Spleen (tissue), 11 donors: Measurements from ENCODE around the gene FAM200B. TPM values are rescaled to one million over a fixed set of nuclear protein-coding genes. Genes with fewer than 3 reads are reported as not detected.

Experiments used
- DNase-seq: peaks from one replicate; pipeline ENCODE4 v3.0.0-alpha.2; 2020
- H3K27ac ChIP-seq, 8 donors: fragments of 200-600 bp; sonication (generic) in 7 of 8; 1 replicate in 4 of 8; 2 replicates in 4 of 8; pipeline versions ENCODE4 v1.5.0 to v1.8.0; 2016 to 2021; ENCODE audit warnings: inconsistent platforms in 4 of 8, mild to moderate bottlenecking in 4 of 8, moderate library complexity in 1 of 8
- H3K27me3 ChIP-seq, 7 donors: fragments of 200-600 bp; sonication (generic) in 6 of 7; replicated peaks in 1 of 7; 1 replicate in 4 of 7; 2 replicates in 3 of 7; pipeline versions ENCODE4 v1.5.0 to v1.8.0; 2016 to 2021; ENCODE audit warnings: inconsistent platforms in 3 of 7, mild to moderate bottlenecking in 1 of 7
- H3K36me3 ChIP-seq, 6 donors: fragments of 200-600 bp; sonication (generic) in 5 of 6; 1 replicate in 4 of 6; 2 replicates in 2 of 6; pipeline versions ENCODE4 v1.5.0 to v1.8.0; 2016 to 2021; ENCODE audit warnings: inconsistent platforms in 2 of 6
- H3K4me1 ChIP-seq, 6 donors: fragments of 200-600 bp; sonication (generic) in 5 of 6; 1 replicate in 3 of 6; 2 replicates in 3 of 6; pipeline versions ENCODE4 v1.5.0 to v1.8.0; 2016 to 2021; ENCODE audit warnings: inconsistent platforms in 3 of 6
- H3K4me3 ChIP-seq, 8 donors: fragments of 200-600 bp; sonication (generic) in 7 of 8; 1 replicate in 4 of 8; 2 replicates in 4 of 8; pipeline versions ENCODE4 v1.5.0 to v1.8.0; 2016 to 2021; ENCODE audit warnings: inconsistent platforms in 4 of 8, mild to moderate bottlenecking in 4 of 8, moderate library complexity in 2 of 8
- H3K9me3 ChIP-seq, 8 donors: fragments of 200-600 bp; sonication (generic) in 7 of 8; 1 replicate in 4 of 8; 2 replicates in 4 of 8; pipeline versions ENCODE4 v1.5.0 to v1.8.0; 2016 to 2021; ENCODE audit warnings: inconsistent platforms in 4 of 8
- CTCF ChIP-seq, 11 experiments: fragments of 200-600 bp in 7 of 11; fragments of 450-650 bp in 4 of 11; sonication (generic) in 4 of 11; IDR thresholded peaks in 8 of 11; conservative IDR thresholded peaks in 3 of 11; 1 replicate in 7 of 11; 2 replicates in 4 of 11; pipeline versions ENCODE4 v1.4.0 to v1.8.0; 2016 to 2021; ENCODE audit warnings: antibody characterized with exemption in 11 of 11, inconsistent platforms in 4 of 11, mild to moderate bottlenecking in 1 of 11
- POLR2A ChIP-seq, 3 donors: fragments of 450-650 bp; IDR thresholded peaks; one replicate each; pipeline ENCODE4 v1.5.1; 2017; ENCODE audit warnings: antibody characterized with exemption in 3 of 3, mild to moderate bottlenecking in 1 of 3
- POLR2AphosphoS5 ChIP-seq, 3 donors: sonication (generic); formaldehyde crosslinking; IDR thresholded peaks; one replicate each; pipeline ENCODE4 v1.5.1; 2017; ENCODE audit warnings: antibody characterized with exemption in 3 of 3
- WGBS, 5 donors: extraction: QIAGEN DNeasy Blood & Tissue Kit in 3 of 5; methylation state at CpG; one replicate each; pipeline versions ENCODE4 v1.1.5 to v1.1.7; 2013 to 2018; 5-methylcytosine and 5-hydroxymethylcytosine counted together
- intact Hi-C: fragments of 100-400 bp; cut with DNase I; formaldehyde crosslinking; loops from one replicate; pipeline ENCODE4 v1.15.0; 2023; ENCODE audit warnings: low total_unique reads
- polyA plus RNA-seq, 3 donors: library from polyadenylated mRNA; stranded (reverse); fragments of 200-250 nt; gene quantifications; one replicate each; pipeline ENCODE4 v1.2.1, GENCODE V29; 2013
- total RNA-seq, 7 donors: library from RNA; depleted of rRNA in 3 of 7; stranded (reverse); fragments of >200 nt in 3 of 7; fragmentation: NEBNext Ultra II Directional in 4 of 7; extraction: Animal tissue kit (Norgen Biotek cat#: 25700) in 4 of 7; gene quantifications; one replicate each; pipeline versions ENCODE4 v1.1.0 to v1.2.1, GENCODE V29; 2016 to 2021
- donor health status: healthy with polysubstance abuse.
- donor health status: DM: no; HTN: no; CAD: no; lungs with moderate emphysema.
- donor health status: DM: no; HTN: no; CAD: no.
- donor health status: Bipolar disorder and iron deficiency.
- donor health status: healthy.
- donor health status: DM: no; HTN: no; CAD: no.
- donor health status: DM: yes; HTN: yes; CAD: no.

The FAM200B gene
- total and polyA plus RNA-seq, 10 donors, result 17.4 to 42.0 (median 28.6) TPM

- no peaks in the 10 kb centered on the region for H3K27me3 ChIP-seq
- DNase-seq, result no peak
- H3K9me3 ChIP-seq, result no peaks in the 10 kb centered on the region
- peak overlapping the region in 7 of 8 donors; percentile 91 to 99 (median 95) for H3K27ac ChIP-seq
- H3K4me1 ChIP-seq, result peaks cover 14 to 87% (median 38%) of the 10 kb centered on the region in 6 donors
- peak overlapping the region in 5 of 8 donors; percentile 72 to 82 (median 75) for H3K4me3 ChIP-seq
- no peak for TF ChIP-seq POLR2A (IDR thresholded peaks at IDR 0.05)
- no peak for TF ChIP-seq CTCF (IDR thresholded peaks at IDR 0.05 in 8 of 11, conservative IDR thresholded peaks at IDR 0.05 in 3 of 11)
- no peak for TF ChIP-seq POLR2AphosphoS5 (IDR thresholded peaks at IDR 0.05)
- peaks cover 0 to 23% (median 13%) of the 10 kb centered on the region in 6 donors for H3K36me3 ChIP-seq
- intact Hi-C loops, result no loop called here
- 53 to 81% (median 57%) methylated on average over 2 of the region's 2 CpGs for WGBS, 5 donors
Measured at GRCh38 chr4:15683143-15683495, 1.5 kb downstream of the FAM200B start.

GRCh38 chr4:15684498-15684897 lies 2.9 kb downstream of the FAM200B start:
- DNase-seq, result no peak
- TF ChIP-seq POLR2A (IDR thresholded peaks at IDR 0.05), result no peak
- no peak for TF ChIP-seq POLR2AphosphoS5 (IDR thresholded peaks at IDR 0.05)
- no peak for TF ChIP-seq CTCF (IDR thresholded peaks at IDR 0.05 in 8 of 11, conservative IDR thresholded peaks at IDR 0.05 in 3 of 11)
- H3K36me3 ChIP-seq, result peaks cover 3 to 36% (median 15%) of the 10 kb centered on the region in 6 donors
- H3K27ac ChIP-seq, result peak overlapping the region in 2 of 8 donors; percentile 26 to 99
- no peaks in the 10 kb centered on the region for H3K9me3 ChIP-seq
- no peak overlapping the region for H3K4me3 ChIP-seq
- H3K27me3 ChIP-seq, result no peaks in the 10 kb centered on the region
- intact Hi-C loops, result no loop called here
- WGBS, 5 donors, result 86 to 100% (median 95%) methylated on average over 1 of the region's 1 CpG
- peaks cover 14 to 79% (median 40%) of the 10 kb centered on the region in 6 donors for H3K4me1 ChIP-seq

- DNase-seq, result no peak
- Histone ChIP-seq H3K36me3 (peaks cover 3 to 37% (median 15%) of the 10 kb centered on the region in 6 donors), H3K27ac (peak overlapping the region in 1 of 8 donors; percentile 89), H3K27me3 (no peaks in the 10 kb centered on the region), H3K4me1 (peaks cover 0 to 72% (median 25%) of the 10 kb centered on the region in 6 donors), H3K4me3 (no peak overlapping the region), H3K9me3 (no peaks in the 10 kb centered on the region)
- WGBS, 5 donors, result 80 to 90% (median 86%) methylated on average over 5 of the region's 5 CpGs
- intact Hi-C loops, result no loop called here
- no peak for TF ChIP-seq POLR2AphosphoS5 (IDR thresholded peaks at IDR 0.05)
- no peak for TF ChIP-seq CTCF (IDR thresholded peaks at IDR 0.05 in 8 of 11, conservative IDR thresholded peaks at IDR 0.05 in 3 of 11)
- no peak for TF ChIP-seq POLR2A (IDR thresholded peaks at IDR 0.05)
Measured at GRCh38 chr4:15688051-15688450, 6.4 kb downstream of the FAM200B start.

GRCh38 chr4:15689540-15689939 lies 7.9 kb downstream of the FAM200B start:
- intact Hi-C loops, result no loop called here
- Histone ChIP-seq H3K4me1 (peaks cover 0 to 57% (median 11%) of the 10 kb centered on the region in 6 donors), H3K36me3 (peaks cover 3 to 37% (median 15%) of the 10 kb centered on the region in 6 donors), H3K27ac (peak overlapping the region in 7 of 8 donors; percentile 67 to 89 (median 74)), H3K4me3 (peak overlapping the region in 1 of 8 donors; percentile 5), H3K9me3 (no peaks in the 10 kb centered on the region), H3K27me3 (no peaks in the 10 kb centered on the region)
- no peak for TF ChIP-seq POLR2AphosphoS5 (IDR thresholded peaks at IDR 0.05)
- no peak for TF ChIP-seq CTCF (IDR thresholded peaks at IDR 0.05 in 8 of 11, conservative IDR thresholded peaks at IDR 0.05 in 3 of 11)
- 50 to 76% (median 59%) methylated on average over 2 of the region's 2 CpGs for WGBS, 5 donors
- DNase-seq, result no peak
